GM12874 (cell line): ENCODE results near the gene INPP5K.

ENCODE experiments used
- TF ChIP-seq, protein P1 (sequence below): IDR thresholded peaks from 2 replicates; pipeline ENCODE4 v1.5.1; 2011; ENCODE audit warnings: low read depth, mild to moderate bottlenecking, control low read depth, low read length, moderate library complexity; ENCODE audit not compliant: insufficient read depth

Gene INPP5K

DNA sequence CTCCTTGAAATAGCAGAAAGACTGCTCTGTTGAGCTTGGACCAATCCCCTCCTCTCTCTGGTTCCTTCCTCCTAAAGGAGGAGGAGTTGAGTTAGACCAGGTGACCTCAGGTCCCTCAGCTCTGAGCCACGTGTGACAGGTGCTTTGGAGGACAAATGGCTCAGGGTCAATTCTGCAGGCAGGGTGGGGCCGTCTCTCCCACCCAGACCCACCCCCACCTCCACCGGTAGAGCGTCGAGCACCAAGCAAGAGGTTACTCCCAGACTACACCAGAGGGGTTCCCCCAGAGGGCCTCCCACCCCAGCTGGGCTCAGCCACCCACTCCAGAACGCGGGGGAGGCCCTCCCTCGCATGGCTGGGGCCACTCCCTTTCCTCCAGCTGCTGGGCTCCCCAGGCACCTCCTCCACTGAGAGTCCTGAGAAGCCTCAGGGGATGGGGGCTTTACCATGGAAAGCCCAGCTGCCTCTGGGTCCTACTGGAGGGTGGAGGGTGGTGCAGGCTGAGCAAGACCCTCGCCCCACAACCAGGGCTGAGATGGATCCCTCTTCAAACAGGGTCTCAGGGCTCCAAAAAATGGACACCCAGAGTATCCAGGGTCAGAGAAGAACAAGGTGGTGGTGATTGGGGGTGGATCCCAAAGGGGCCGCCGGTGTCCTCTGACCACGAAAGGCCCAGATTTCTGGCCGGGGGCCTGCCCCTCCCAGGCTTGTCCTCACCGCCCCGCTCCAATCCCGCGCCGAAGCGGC is 31.6 kb downstream of the INPP5K start:
- TF ChIP-seq, protein P1, sequence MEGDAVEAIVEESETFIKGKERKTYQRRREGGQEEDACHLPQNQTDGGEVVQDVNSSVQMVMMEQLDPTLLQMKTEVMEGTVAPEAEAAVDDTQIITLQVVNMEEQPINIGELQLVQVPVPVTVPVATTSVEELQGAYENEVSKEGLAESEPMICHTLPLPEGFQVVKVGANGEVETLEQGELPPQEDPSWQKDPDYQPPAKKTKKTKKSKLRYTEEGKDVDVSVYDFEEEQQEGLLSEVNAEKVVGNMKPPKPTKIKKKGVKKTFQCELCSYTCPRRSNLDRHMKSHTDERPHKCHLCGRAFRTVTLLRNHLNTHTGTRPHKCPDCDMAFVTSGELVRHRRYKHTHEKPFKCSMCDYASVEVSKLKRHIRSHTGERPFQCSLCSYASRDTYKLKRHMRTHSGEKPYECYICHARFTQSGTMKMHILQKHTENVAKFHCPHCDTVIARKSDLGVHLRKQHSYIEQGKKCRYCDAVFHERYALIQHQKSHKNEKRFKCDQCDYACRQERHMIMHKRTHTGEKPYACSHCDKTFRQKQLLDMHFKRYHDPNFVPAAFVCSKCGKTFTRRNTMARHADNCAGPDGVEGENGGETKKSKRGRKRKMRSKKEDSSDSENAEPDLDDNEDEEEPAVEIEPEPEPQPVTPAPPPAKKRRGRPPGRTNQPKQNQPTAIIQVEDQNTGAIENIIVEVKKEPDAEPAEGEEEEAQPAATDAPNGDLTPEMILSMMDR = peak; percentile 12; the same call in 1 of the 2 replicates

DNA sequence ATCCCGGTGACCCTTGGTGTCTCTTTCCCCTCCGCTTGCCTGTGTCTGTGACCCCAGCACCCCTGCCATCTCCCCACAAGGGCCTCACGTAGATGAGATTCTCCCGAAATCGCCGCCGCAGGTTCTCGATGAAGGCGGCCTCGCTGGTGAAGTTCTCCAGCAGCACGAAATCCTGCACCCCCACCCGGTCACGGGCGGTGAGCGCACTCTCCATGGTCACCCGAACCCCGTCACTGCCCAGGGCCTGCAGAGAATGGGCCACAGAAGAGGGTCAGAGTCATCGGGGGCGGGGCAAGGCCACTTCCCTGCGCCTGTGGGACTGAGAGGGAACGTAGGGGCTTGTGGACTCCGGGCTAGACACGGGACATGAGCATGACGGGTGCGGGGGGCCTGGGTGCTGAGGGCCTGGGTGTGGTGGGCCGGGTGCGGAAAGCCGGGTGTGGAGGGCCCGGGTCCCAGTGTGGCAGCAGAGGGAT is 32.3 kb downstream of the INPP5K start:
- TF ChIP-seq, protein P1 = no peak

DNA sequence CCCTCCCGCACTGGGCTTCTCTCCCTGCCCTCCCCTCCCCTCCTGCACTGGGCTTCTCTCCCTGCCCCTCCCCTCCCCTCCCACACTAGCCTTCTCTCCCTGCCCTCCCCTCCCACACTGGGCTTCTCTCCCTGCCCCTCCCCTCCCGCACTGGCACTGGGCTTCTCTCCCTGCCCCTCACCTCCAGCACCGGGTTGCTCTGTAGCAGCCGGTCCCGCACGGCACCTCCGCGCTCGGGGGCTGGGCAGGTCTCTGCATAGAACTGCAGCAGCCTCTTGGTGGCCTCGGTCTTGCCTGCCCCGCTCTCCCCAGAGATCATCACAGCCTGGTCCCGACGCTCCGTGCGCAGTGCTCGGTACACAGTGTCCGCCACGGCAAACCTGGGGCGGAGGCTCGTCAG is 33.7 kb downstream of the INPP5K start:
- TF ChIP-seq, protein P1 = no peak

DNA sequence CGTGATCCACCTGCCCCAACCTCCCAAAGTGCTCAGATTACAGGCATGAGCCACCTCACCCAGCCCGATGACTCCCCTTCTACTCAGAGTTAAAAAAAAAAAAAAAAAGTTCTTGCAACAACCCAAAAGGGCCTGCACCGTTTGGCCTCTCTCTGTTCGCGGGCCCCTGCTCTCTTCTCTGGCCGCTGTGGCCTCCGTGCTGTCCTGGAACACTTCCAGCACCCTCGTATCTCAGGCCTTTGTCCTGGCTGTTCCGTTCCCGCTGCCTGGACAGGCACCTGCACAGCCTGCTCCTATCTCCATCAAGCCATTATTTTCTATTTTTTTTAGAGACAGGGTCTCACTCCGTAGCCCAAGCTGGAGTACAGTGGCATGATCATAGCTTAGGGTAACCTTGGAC is 34.7 kb downstream of the INPP5K start:
- TF ChIP-seq, protein P1 = no peak

DNA sequence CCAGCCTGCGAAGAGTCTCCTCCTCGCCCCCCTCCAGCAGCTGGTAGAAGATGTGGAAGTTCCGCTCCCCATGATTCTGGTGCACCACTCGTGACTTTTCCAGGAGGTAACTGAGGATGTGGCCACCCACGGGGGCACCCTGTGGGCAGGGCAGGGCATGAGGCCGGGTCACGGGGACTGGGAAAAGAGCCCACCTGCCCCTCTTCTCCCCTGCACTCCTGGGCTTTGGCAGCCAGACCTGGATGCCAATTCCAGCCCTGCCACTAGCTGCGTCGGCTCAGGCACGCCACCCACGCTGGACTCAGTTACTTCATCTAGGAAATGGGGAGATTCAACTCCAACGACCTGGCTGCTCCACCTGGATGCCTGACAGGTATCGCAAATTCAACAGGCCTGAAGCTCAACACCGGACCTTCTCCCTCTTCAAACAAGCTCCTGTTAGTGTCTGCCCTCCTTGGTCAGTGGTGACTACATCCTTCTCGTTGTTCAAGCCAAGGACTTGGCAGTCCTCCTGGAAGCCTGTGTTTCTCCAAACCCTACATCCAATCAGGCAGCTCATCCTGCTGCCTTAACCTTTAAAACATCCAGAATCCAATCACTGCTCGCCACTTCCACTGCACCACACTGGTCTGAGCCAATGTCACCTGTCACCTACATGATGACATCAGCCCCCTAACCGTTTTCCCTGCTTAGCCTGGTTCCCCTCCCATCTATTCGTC is 35.5 kb downstream of the INPP5K start:
- TF ChIP-seq, protein P1 = no peak

DNA sequence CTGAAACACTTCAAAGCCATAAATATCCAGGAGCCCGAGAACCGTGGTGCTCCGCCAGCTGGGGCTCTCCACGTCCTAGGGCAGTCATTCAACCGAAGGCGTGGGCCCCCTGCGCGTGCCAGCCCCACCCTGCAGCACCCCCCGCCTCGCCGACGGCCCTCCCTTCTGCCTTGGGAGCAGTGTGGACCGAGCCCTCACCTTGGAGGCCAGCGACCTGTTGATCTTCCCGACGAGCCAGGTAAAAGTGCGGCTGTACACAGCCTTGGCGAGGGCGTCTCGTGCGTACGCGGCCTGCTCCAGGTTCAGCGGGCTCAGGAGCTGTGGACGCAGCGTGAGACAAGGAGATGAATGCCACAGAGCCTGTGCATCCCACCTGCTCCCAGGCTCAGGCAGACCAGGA is 38.0 kb downstream of the INPP5K start:
- TF ChIP-seq, protein P1 = no peak

DNA sequence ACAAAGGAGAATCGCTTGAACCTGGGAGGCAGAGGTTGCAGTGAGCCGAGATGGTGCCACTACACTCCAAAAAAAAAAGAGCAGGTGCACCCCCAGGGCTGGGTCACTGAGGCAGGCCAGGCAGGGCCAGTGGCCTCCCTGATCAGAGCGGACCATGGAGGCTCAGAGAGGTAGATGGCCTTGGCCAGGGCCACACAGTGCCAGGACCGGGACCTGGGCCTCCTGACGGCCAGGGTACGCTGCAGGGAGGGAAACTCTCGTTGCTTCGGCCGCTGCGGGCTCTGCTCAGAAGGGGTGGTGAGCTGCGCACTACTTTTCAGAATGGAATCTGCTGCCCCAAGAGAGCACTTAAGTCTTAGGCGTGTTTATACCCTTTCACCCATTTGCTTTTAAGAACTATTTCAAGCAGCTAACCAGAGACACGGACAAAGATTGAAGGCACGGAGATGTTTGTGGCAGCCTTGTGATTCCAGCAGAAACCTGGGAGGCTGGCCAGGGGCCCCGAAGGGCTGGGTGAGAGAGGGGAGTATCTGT is 41.0 kb downstream of the INPP5K start:
- TF ChIP-seq, protein P1 = no peak
